Fibroblast of the aortic adventitia (primary cell): ENCODE data around the gene HGF. TPM values are rescaled to one million over a fixed set of nuclear protein-coding genes. Genes with fewer than 3 reads are reported as not detected.
"Not testable (repeated sequence)": the region's sequence is repeated elsewhere in the genome, so short reads cannot be mapped to it uniquely, and the experiment has no call there.

Experiments used
- DNase-seq: peaks from one replicate; pipeline ENCODE4 v3.0.0-alpha.2; 2010; ENCODE audit warnings: low read depth
- H3K4me3 ChIP-seq: 2 replicates; pipeline ENCODE4 v1.5.1; 2011; ENCODE audit warnings: low read depth, mild to moderate bottlenecking, control low read depth, low read length, moderate library complexity
- CTCF ChIP-seq: IDR thresholded peaks from 2 replicates; pipeline ENCODE4 v1.5.1; 2011; ENCODE audit warnings: mild to moderate bottlenecking, low read length, control low read depth, inconsistent platforms; ENCODE audit not compliant: insufficient read depth
- total RNA-seq: library from RNA; depleted of rRNA; stranded (reverse); fragments of >200 nt; gene quantifications from 2 replicates; pipeline ENCODE4 v1.2.3, GENCODE V29; 2012; ENCODE audit warnings: low replicate concordance

HGF gene
- total RNA-seq, 1 donor = 194 TPM

DNA sequence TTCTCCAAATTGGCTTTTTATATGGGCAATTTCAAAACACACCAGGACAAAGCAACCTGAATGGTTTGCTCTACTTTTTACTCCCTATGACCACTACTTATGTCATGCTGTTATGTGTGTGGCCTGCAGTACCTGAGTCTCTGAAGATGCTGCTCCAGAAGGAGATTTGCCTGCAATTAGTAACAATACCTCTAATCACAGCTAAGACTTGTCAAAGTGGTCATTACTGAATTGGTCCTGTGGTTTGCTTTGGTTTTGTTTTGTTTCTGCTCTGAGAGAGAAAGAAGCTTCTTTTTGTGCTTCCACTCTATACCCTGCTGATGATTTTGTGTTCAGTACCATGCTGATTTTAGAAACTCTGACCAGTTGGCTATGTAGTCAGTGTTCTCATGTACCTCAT lies 25.5 kb downstream of the HGF start:
- H3K4me3 ChIP-seq = no peak overlapping the region
- TF ChIP-seq CTCF = no peak
- no peak for DNase-seq

DNA sequence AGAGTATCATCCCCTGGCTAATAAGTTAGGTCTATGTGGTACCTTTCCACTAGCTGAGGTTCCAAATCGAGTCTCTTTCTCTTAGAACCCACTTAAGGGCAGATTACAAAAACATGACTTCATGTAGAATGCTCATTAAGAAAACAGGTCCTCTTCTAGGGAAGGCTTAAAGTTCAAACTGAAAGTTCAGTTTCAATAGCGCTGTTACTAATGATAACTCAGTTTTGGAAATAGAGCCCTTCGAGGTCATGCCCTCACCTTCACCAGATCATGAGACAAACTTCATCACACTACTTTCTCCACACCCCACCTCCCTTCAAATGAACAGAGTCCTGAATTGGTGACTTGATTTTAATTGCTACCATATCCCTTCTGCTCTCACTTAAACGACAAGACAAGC lies 26.2 kb downstream of the HGF start:
- H3K4me3 ChIP-seq = no peak overlapping the region
- TF ChIP-seq CTCF = no peak
- no peak for DNase-seq

DNA sequence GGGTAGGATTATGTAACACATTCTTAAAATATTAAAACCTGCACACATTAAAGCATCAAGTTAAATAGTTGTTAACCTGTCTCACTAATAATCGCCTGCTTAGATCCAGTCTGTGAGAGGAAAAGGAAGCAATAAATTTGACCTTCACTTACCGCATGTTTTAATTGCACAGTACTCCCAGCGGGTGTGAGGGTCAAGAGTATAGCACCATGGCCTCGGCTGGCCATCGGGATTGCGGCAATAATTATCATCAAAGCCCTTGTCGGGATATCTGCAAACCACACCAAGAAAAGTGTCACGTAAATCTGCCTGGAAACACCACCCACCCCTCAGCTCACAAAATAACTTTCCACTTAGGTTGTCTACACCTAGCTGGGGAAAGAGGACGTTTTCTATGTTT lies 26.6 kb downstream of the HGF start:
- no peak overlapping the region for H3K4me3 ChIP-seq
- TF ChIP-seq CTCF = no peak
- no peak for DNase-seq

DNA sequence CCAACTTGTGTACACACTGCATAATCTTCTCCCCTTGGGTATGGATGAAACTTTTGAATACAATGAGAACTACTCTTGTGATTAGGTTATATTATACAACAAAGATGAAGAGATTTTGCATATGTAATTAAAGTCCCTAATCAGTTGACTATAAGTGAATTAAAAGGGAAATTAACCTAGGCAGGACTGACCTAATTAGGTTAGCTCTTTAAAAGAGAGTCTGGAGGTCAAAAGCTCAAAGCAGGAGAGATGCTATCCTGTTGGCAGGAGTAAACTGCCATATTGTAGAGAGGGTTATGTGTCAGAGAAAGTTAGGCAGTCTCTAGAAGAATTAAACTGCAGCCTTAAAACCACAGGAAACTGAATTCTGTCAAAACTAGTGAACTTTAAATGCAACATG lies 29.4 kb downstream of the HGF start:
- TF ChIP-seq CTCF = no peak
- H3K4me3 ChIP-seq = no peak overlapping the region
- no peak for DNase-seq

GRCh38 chr7:81736091-81736490 lies 33.8 kb downstream of the HGF start:
- DNase-seq = no peak
- no peak overlapping the region for H3K4me3 ChIP-seq
- no peak for TF ChIP-seq CTCF

- peak; percentile 94 for DNase-seq
- H3K4me3 ChIP-seq = no peak overlapping the region
- TF ChIP-seq CTCF = no peak
These were observed 44.1 kb downstream of the HGF start for GRCh38 chr7:81725812-81726127.

DNA sequence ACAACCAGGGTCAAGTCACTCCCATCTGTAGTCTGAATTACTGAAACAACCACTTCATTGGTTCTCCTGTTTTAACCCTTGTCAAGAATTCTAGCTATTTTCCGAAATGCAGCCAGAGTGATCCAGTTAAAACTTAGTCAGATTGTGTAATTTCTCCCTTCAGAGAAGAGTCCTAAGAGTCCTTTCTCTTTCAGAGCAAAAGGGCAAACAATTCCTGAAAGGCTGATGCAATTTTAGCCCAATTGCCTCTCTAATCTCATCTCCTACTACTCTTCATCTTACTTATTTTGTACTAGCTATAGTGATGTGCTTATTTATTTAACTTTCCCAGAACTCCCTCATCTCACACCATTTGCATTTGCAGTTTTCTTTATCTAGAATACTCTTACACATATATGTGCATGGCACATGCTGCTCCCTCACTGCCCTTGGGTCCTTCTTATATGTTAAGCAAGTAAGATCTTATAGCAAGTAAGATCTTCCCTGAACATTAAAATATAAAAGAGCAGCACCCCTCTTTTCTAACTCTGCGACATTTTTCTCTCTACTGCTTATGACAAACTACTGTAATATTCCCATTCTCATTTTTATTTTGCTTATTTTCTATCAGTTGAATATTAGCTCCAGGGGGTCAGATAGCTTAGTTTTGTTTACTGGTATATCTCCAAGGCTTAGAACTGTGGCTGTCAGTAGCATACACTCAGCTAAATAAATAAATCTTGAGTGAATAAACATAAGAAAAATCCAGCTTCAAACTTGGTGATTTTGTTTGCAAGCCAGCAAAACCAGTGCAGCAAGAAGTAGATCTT lies 44.6 kb downstream of the HGF start:
- DNase-seq = peak; percentile 86
- TF ChIP-seq CTCF = no peak
- no peak overlapping the region for H3K4me3 ChIP-seq

- not testable (repeated sequence) for H3K4me3 ChIP-seq, DNase-seq
These were observed 47.6 kb downstream of the HGF start for GRCh38 chr7:81722250-81722649.
